Left lung (tissue), 10 donors: Measurements from ENCODE around the gene AHDC1. TPM values are rescaled to one million over a fixed set of nuclear protein-coding genes. Genes with fewer than 3 reads are reported as not detected.

ENCODE experiments used
- ATAC-seq: fragments of 200-7000 bp; cut with Tn5 transposase; one replicate; pipeline ENCODE4 v1.9.1; 2020; ENCODE audit warnings: moderate library complexity
- DNase-seq, 4 donors: peaks; one replicate each; pipeline ENCODE4 v3.0.0-alpha.2; 2013 to 2020
- H3K27ac ChIP-seq, 2 donors: fragments of 200-600 bp; sonication (generic) in 1 of 2; one replicate each; pipeline versions ENCODE4 v1.5.0 to v1.8.0; 2020 to 2021
- H3K27me3 ChIP-seq, 2 donors: fragments of 200-600 bp; sonication (generic) in 1 of 2; one replicate each; pipeline versions ENCODE4 v1.5.0 to v1.8.0; 2020 to 2021
- H3K36me3 ChIP-seq, 2 donors: fragments of 200-600 bp; sonication (generic) in 1 of 2; one replicate each; pipeline versions ENCODE4 v1.5.0 to v1.8.0; 2020 to 2021
- H3K4me1 ChIP-seq, 2 donors: fragments of 200-600 bp; one replicate each; pipeline ENCODE4 v1.8.0; 2021
- H3K4me3 ChIP-seq, 2 donors: fragments of 200-600 bp; sonication (generic) in 1 of 2; one replicate each; pipeline versions ENCODE4 v1.5.0 to v1.8.0; 2020 to 2021; ENCODE audit warnings: mild to moderate bottlenecking in 1 of 2
- H3K9me3 ChIP-seq, 2 donors: fragments of 200-600 bp; sonication (generic) in 1 of 2; one replicate each; pipeline versions ENCODE4 v1.5.0 to v1.8.0; 2020 to 2021
- CTCF ChIP-seq, 2 donors: fragments of 200-600 bp; sonication (generic) in 1 of 2; IDR thresholded peaks; one replicate each; pipeline versions ENCODE4 v1.5.0 to v1.8.0; 2021; ENCODE audit warnings: antibody characterized with exemption in 2 of 2
- intact Hi-C, 2 donors: fragments of 100-400 bp; cut with DNase I; formaldehyde crosslinking; loops; one replicate each; pipeline versions ENCODE4 v1.11.2 to v1.14.2; 2022
- polyA plus RNA-seq, 6 donors: library from polyadenylated mRNA; unstranded; fragments of 120-200 nt; gene quantifications; one replicate each; pipeline ENCODE4 v1.2.1, GENCODE V29; 2013; ENCODE audit not compliant: insufficient read length in 6 of 6
- total RNA-seq, 2 donors: library from RNA; stranded (reverse); fragmentation: NEBNext Ultra II Directional; extraction: Animal tissue kit (Norgen Biotek cat#: 25700); gene quantifications; one replicate each; pipeline ENCODE4 v1.2.1, GENCODE V29; 2021
- donor health status: DM: no; HTN: yes; CAD: no.
- donor health status: DM: no; HTN: no; CAD: no.

Gene AHDC1
- total and polyA plus RNA-seq, 8 donors: 32.2 to 48.8 (median 41.2) TPM

- TF ChIP-seq CTCF (IDR thresholded peaks at IDR 0.05): no peak
- Histone ChIP-seq H3K4me1 (peaks cover 16 to 21% of the 10 kb centered on the region in 2 donors), H3K27me3 (no peaks in the 10 kb centered on the region), H3K27ac (no peak overlapping the region), H3K9me3 (no peaks in the 10 kb centered on the region), H3K36me3 (peaks cover 0 to 58% of the 10 kb centered on the region in 2 donors), H3K4me3 (no peak overlapping the region)
- no peak for ATAC-seq
- intact Hi-C loops: no loop called here
- no peak for DNase-seq
These were observed 52.0 kb downstream of the AHDC1 start for GRCh38 chr1:27551953-27552312.

GRCh38 chr1:27551170-27551952 is 52.6 kb downstream of the AHDC1 start:
- peaks cover 0 to 63% of the 10 kb centered on the region in 2 donors for H3K36me3 ChIP-seq
- H3K4me3 ChIP-seq: no peak overlapping the region
- ATAC-seq: no peak
- H3K9me3 ChIP-seq: no peaks in the 10 kb centered on the region
- no peak for DNase-seq
- intact Hi-C loops: no loop called here
- peaks cover 14 to 19% of the 10 kb centered on the region in 2 donors for H3K4me1 ChIP-seq
- no peak for TF ChIP-seq CTCF (IDR thresholded peaks at IDR 0.05)
- no peaks in the 10 kb centered on the region for H3K27me3 ChIP-seq
- H3K27ac ChIP-seq: no peak overlapping the region

- no peak for TF ChIP-seq CTCF (IDR thresholded peaks at IDR 0.05)
- H3K4me3 ChIP-seq: no peak overlapping the region
- H3K27ac ChIP-seq: no peak overlapping the region
- peaks cover 0 to 63% of the 10 kb centered on the region in 2 donors for H3K36me3 ChIP-seq
- H3K9me3 ChIP-seq: no peaks in the 10 kb centered on the region
- ATAC-seq (no peak), DNase-seq (no peak)
- intact Hi-C loops: no loop called here
- H3K4me1 ChIP-seq: peaks cover 9 to 18% of the 10 kb centered on the region in 2 donors
- H3K27me3 ChIP-seq: no peaks in the 10 kb centered on the region
These were observed 53.3 kb downstream of the AHDC1 start for GRCh38 chr1:27550510-27551169.

- ATAC-seq: no peak
- no peak overlapping the region for H3K4me3 ChIP-seq
- H3K27me3 ChIP-seq: no peaks in the 10 kb centered on the region
- TF ChIP-seq CTCF (IDR thresholded peaks at IDR 0.05): no peak
- no peaks in the 10 kb centered on the region for H3K9me3 ChIP-seq
- peaks cover 0 to 63% of the 10 kb centered on the region in 2 donors for H3K36me3 ChIP-seq
- H3K4me1 ChIP-seq: peaks cover 13 to 18% of the 10 kb centered on the region in 2 donors
- intact Hi-C loops: no loop called here
- no peak overlapping the region for H3K27ac ChIP-seq
- DNase-seq: no peak
These were observed 54.0 kb downstream of the AHDC1 start for GRCh38 chr1:27549807-27550408.
